22Rv1 (cell line): Measurements from ENCODE around the gene ANKS1A.

ENCODE experiments used
- CTCF ChIP-seq: fragments of 450-650 bp; IDR thresholded peaks from 2 replicates; pipeline ENCODE4 v1.5.1; 2017; ENCODE audit warnings: mild to moderate bottlenecking
- ZFX ChIP-seq: fragments of 450-650 bp; IDR thresholded peaks from 2 replicates; pipeline ENCODE4 v1.6.1; 2017; ENCODE audit warnings: antibody characterized with exemption, borderline replicate concordance

- TF ChIP-seq CTCF = no peak
- TF ChIP-seq ZFX = no peak
These were observed 72.0 kb downstream of the ANKS1A start for GRCh38 chr6:34961082-34961481.
